CD4-positive, alpha-beta T cell (primary cell): Measurements from ENCODE around the gene KIF26B. TPM values are rescaled to one million over a fixed set of nuclear protein-coding genes. Genes with fewer than 3 reads are reported as not detected.

Experiments used
- ATAC-seq: fragments of 200-7000 bp; cut with Tn5 transposase; one replicate; pipeline ENCODE4 v1.10.0; 2022; ENCODE audit warnings: mild to moderate bottlenecking; ENCODE audit not compliant: poor library complexity
- CTCF ChIA-PET: fragments of 350-600 bp; sonication (Branson Sonifier 250); formaldehyde crosslinking; loops from one replicate; lab custom pipeline; 2021; ENCODE audit warnings: antibody characterized with exemption, inconsistent platforms; lab: Charles Lee
- POLR2A ChIA-PET: fragments of 350-600 bp; sonication (Branson Sonifier 250); formaldehyde crosslinking; loops from one replicate; lab custom pipeline; 2021; ENCODE audit warnings: antibody characterized with exemption, inconsistent platforms; lab: Charles Lee
- DNase-seq, 14 experiments: peaks; one replicate each; pipeline ENCODE4 v3.0.0-alpha.2; 2013 to 2020; ENCODE audit warnings: mixed read lengths in 2 of 14
- H3K27ac ChIP-seq, 2 donors: one replicate each; pipeline versions ENCODE4 v1.5.1 to v1.7.0; 2013; ENCODE audit warnings: low read length in 2 of 2, low read depth in 1 of 2, mild to moderate bottlenecking in 1 of 2
- H3K27me3 ChIP-seq, 2 experiments: 1 replicate in 1 of 2; 2 replicates in 1 of 2; pipeline versions ENCODE4 v1.6.1 to v1.7.0; 2013; ENCODE audit warnings: low read length in 2 of 2, control low read depth in 1 of 2, mild to moderate bottlenecking in 1 of 2, moderate library complexity in 1 of 2; ENCODE audit not compliant: insufficient read depth in 2 of 2, control insufficient read depth in 1 of 2
- H3K36me3 ChIP-seq: one replicate; pipeline ENCODE4 v1.6.1; 2013; ENCODE audit warnings: low read length, control low read depth; ENCODE audit not compliant: insufficient read depth
- H3K4me1 ChIP-seq: one replicate; pipeline ENCODE4 v1.6.1; 2013; ENCODE audit warnings: low read length, control low read depth; ENCODE audit not compliant: insufficient read depth
- H3K4me3 ChIP-seq: one replicate; pipeline ENCODE4 v1.5.1; 2013; ENCODE audit warnings: mild to moderate bottlenecking, low read length, moderate library complexity
- H3K9me3 ChIP-seq, 2 experiments: 1 replicate in 1 of 2; 2 replicates in 1 of 2; pipeline versions ENCODE4 v1.6.1 to v1.7.0; 2013; ENCODE audit warnings: low read length in 2 of 2, mild to moderate bottlenecking in 2 of 2, control low read depth in 1 of 2, moderate library complexity in 1 of 2; ENCODE audit not compliant: control insufficient read depth in 1 of 2, insufficient read depth in 1 of 2
- H3K27ac Mint-ChIP-seq: one replicate; pipeline ENCODE4 v1.8.0; 2020; ENCODE audit warnings: mixed read lengths
- H3K27me3 Mint-ChIP-seq: one replicate; pipeline ENCODE4 v1.8.0; 2021; ENCODE audit warnings: mixed read lengths
- H3K36me3 Mint-ChIP-seq: one replicate; pipeline ENCODE4 v1.8.0; 2021; ENCODE audit warnings: low read depth, mixed read lengths
- H3K4me1 Mint-ChIP-seq: one replicate; pipeline ENCODE4 v1.8.0; 2021; ENCODE audit warnings: low read depth, mixed read lengths
- H3K4me3 Mint-ChIP-seq: one replicate; pipeline ENCODE4 v1.8.0; 2020; ENCODE audit warnings: mild to moderate bottlenecking, mixed read lengths
- H3K9me3 Mint-ChIP-seq: one replicate; pipeline ENCODE4 v1.8.0; 2020; ENCODE audit warnings: mixed read lengths
- intact Hi-C, 2 experiments: fragments of 100-400 bp; cut with DNase I in 1 of 2; cut with micrococcal nuclease in 1 of 2; formaldehyde crosslinking; loops; one replicate each; pipeline versions ENCODE4 v1.15.1 to v1.9.0; 2023 to 2025; cut with DNase I, micrococcal nuclease
- total RNA-seq, 174 experiments: library from RNA in 2 of 174; stranded (reverse) in 2 of 174; gene quantifications; one replicate each; pipeline ENCODE4 v1.2.3 and lab custom pipeline; 2021 to 2026
- TF ChIP-seq, protein P1 (sequence below): fragments of 200-600 bp; IDR thresholded peaks from one replicate; pipeline ENCODE4 v1.8.0; 2022; ENCODE audit warnings: antibody characterized with exemption, mild to moderate bottlenecking

KIF26B gene
- total RNA-seq, 2 experiments from 2014 or later: 0.03 TPM; not detected in 1

DNA sequence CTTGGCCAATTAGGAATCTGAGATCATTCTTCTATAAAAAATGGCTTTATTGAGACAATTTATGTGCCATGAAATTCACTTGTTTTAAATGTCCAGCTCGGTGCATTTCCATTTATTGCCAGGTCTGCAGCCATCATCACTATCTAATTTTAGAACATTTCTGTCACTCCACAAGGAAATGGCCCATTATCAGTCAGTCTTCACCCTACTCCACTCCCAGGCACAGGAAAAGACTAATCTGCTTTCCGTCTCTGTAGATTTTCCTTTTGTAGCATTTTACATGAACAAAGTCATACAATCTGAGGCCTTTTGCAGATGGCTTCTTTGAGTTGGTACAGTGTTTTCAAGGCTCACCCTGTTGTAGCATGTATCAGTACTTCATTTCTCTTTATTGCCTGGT, 27.2 kb downstream of the KIF26B start:
- CTCF ChIA-PET: no interaction called here
- DNase-seq (no peak), ATAC-seq (no peak)
- Histone ChIP-seq H3K36me3 (no peaks in the 10 kb centered on the region), H3K9me3 (no peaks in the 10 kb centered on the region), H3K27me3 (no peaks in the 10 kb centered on the region), H3K4me3 (no peak overlapping the region), H3K4me1 (no peaks in the 10 kb centered on the region), H3K27ac (no peak overlapping the region)
- TF ChIP-seq, protein P1, sequence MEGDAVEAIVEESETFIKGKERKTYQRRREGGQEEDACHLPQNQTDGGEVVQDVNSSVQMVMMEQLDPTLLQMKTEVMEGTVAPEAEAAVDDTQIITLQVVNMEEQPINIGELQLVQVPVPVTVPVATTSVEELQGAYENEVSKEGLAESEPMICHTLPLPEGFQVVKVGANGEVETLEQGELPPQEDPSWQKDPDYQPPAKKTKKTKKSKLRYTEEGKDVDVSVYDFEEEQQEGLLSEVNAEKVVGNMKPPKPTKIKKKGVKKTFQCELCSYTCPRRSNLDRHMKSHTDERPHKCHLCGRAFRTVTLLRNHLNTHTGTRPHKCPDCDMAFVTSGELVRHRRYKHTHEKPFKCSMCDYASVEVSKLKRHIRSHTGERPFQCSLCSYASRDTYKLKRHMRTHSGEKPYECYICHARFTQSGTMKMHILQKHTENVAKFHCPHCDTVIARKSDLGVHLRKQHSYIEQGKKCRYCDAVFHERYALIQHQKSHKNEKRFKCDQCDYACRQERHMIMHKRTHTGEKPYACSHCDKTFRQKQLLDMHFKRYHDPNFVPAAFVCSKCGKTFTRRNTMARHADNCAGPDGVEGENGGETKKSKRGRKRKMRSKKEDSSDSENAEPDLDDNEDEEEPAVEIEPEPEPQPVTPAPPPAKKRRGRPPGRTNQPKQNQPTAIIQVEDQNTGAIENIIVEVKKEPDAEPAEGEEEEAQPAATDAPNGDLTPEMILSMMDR: no peak
- Mint-ChIP-seq H3K4me1 (no peaks in the 10 kb centered on the region), H3K4me3 (no peak overlapping the region), H3K9me3 (no peaks in the 10 kb centered on the region), H3K36me3 (no peaks in the 10 kb centered on the region), H3K27ac (no peak overlapping the region), H3K27me3 (no peaks in the 10 kb centered on the region)
- POLR2A ChIA-PET: no interaction called here
- intact Hi-C loops: no loop called here

DNA sequence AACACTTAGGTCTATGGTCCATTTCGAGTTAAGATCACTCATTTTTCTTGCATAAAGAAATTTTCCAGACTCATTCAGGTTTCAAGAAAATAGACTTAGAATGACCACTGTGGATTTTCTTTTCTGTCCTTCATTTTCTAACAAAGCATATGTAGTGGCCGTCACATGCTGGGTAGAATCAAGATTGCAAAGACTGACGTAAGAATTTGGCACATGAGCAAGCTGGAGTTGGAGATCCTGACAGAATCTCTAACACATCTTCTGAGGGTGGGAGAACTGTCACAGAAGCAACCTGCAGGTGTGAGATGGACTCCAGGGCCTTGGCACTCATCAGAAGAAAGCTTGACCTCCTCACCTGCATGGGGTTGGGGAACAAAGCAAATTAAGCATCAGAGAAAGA, 28.6 kb downstream of the KIF26B start:
- no peaks in the 10 kb centered on the region for H3K9me3 ChIP-seq
- ChIA-PET CTCF (no interaction called here), POLR2A (no interaction called here)
- H3K27ac ChIP-seq: no peak overlapping the region
- H3K36me3 Mint-ChIP-seq: no peaks in the 10 kb centered on the region
- no peak overlapping the region for H3K4me3 ChIP-seq
- H3K4me3 Mint-ChIP-seq: no peak overlapping the region
- no peaks in the 10 kb centered on the region for H3K4me1 Mint-ChIP-seq
- no peaks in the 10 kb centered on the region for H3K27me3 ChIP-seq
- intact Hi-C loops: no loop called here
- no peaks in the 10 kb centered on the region for H3K27me3 Mint-ChIP-seq
- no peak overlapping the region for H3K27ac Mint-ChIP-seq
- H3K36me3 ChIP-seq: no peaks in the 10 kb centered on the region
- DNase-seq (no peak), ATAC-seq (no peak)
- no peaks in the 10 kb centered on the region for H3K4me1 ChIP-seq
- no peaks in the 10 kb centered on the region for H3K9me3 Mint-ChIP-seq
- TF ChIP-seq, protein P1: no peak

- Mint-ChIP-seq H3K4me1 (no peaks in the 10 kb centered on the region), H3K9me3 (no peaks in the 10 kb centered on the region), H3K27ac (no peak overlapping the region), H3K27me3 (no peaks in the 10 kb centered on the region), H3K36me3 (no peaks in the 10 kb centered on the region), H3K4me3 (no peak overlapping the region)
- ATAC-seq (no peak), DNase-seq (no peak)
- Histone ChIP-seq H3K27me3 (no peaks in the 10 kb centered on the region), H3K4me3 (no peak overlapping the region), H3K36me3 (no peaks in the 10 kb centered on the region), H3K9me3 (no peaks in the 10 kb centered on the region), H3K27ac (no peak overlapping the region), H3K4me1 (no peaks in the 10 kb centered on the region)
- ChIA-PET POLR2A (no interaction called here), CTCF (no interaction called here)
- TF ChIP-seq, protein P1: no peak
- intact Hi-C loops: no loop called here
Measured at GRCh38 chr1:245184779-245185178, 30.0 kb downstream of the KIF26B start.
